IPS-18c (cell line): ENCODE results near the gene SRMS.

ENCODE experiments used
- H3K4me3 ChIP-seq: 2 replicates; pipeline ENCODE4 v1.7.0; 2013; ENCODE audit warnings: low read depth, mild to moderate bottlenecking, low read length, moderate library complexity; ENCODE audit not compliant: insufficient read depth
- H3K9me3 ChIP-seq: one replicate; pipeline ENCODE4 v1.6.1; 2013; ENCODE audit warnings: mild to moderate bottlenecking, low read length, moderate library complexity; ENCODE audit not compliant: control insufficient read depth, insufficient read depth

SRMS gene

GRCh38 chr20:63548542-63548941, 993 bp upstream of the SRMS start:
- H3K4me3 ChIP-seq: no peak overlapping the region
- no peaks in the 10 kb centered on the region for H3K9me3 ChIP-seq

- Histone ChIP-seq H3K9me3 (no peaks in the 10 kb centered on the region), H3K4me3 (no peak overlapping the region)
These were observed 409 bp downstream of the SRMS start for GRCh38 chr20:63546956-63547724.

GRCh38 chr20:63546256-63546955, 1.1 kb downstream of the SRMS start:
- Histone ChIP-seq H3K9me3 (no peaks in the 10 kb centered on the region), H3K4me3 (no peak overlapping the region)

GRCh38 chr20:63545814-63546213, 1.7 kb downstream of the SRMS start:
- Histone ChIP-seq H3K4me3 (no peak overlapping the region), H3K9me3 (no peaks in the 10 kb centered on the region)

GRCh38 chr20:63544958-63545516, 2.5 kb downstream of the SRMS start:
- Histone ChIP-seq H3K4me3 (no peak overlapping the region), H3K9me3 (no peaks in the 10 kb centered on the region)

GRCh38 chr20:63544241-63544957, 3.1 kb downstream of the SRMS start:
- H3K9me3 ChIP-seq: no peaks in the 10 kb centered on the region
- no peak overlapping the region for H3K4me3 ChIP-seq

GRCh38 chr20:63543733-63544132, 3.8 kb downstream of the SRMS start:
- no peaks in the 10 kb centered on the region for H3K9me3 ChIP-seq

GRCh38 chr20:63543131-63543530, 4.4 kb downstream of the SRMS start:
- no peak overlapping the region for H3K4me3 ChIP-seq

More at GRCh38 chr20:63543733-63544132, 3.8 kb downstream of the SRMS start:
- no peak overlapping the region for H3K4me3 ChIP-seq

GRCh38 chr20:63542696-63543095, 4.9 kb downstream of the SRMS start:
- H3K9me3 ChIP-seq: no peaks in the 10 kb centered on the region
- no peak overlapping the region for H3K4me3 ChIP-seq

More at GRCh38 chr20:63543131-63543530, 4.4 kb downstream of the SRMS start:
- no peaks in the 10 kb centered on the region for H3K9me3 ChIP-seq

- no peaks in the 10 kb centered on the region for H3K9me3 ChIP-seq
- H3K4me3 ChIP-seq: no peak overlapping the region
These were observed 5.5 kb downstream of the SRMS start for GRCh38 chr20:63542031-63542559.

- H3K9me3 ChIP-seq: no peaks in the 10 kb centered on the region
- H3K4me3 ChIP-seq: no peak overlapping the region
These were observed 6.2 kb downstream of the SRMS start for GRCh38 chr20:63541371-63541770.

- Histone ChIP-seq H3K4me3 (no peak overlapping the region), H3K9me3 (no peaks in the 10 kb centered on the region)
These were observed 6.9 kb downstream of the SRMS start for GRCh38 chr20:63540417-63541186.

- no peaks in the 10 kb centered on the region for H3K9me3 ChIP-seq
These were observed 7.8 kb downstream of the SRMS start for GRCh38 chr20:63539441-63540370.

GRCh38 chr20:63539092-63539430, 8.5 kb downstream of the SRMS start:
- Histone ChIP-seq H3K4me3 (no peak overlapping the region), H3K9me3 (no peaks in the 10 kb centered on the region)

More at GRCh38 chr20:63539441-63540370, 7.8 kb downstream of the SRMS start:
- no peak overlapping the region for H3K4me3 ChIP-seq

- no peaks in the 10 kb centered on the region for H3K9me3 ChIP-seq
- H3K4me3 ChIP-seq: peak overlapping the region; percentile 2; the same call in 1 of the 2 replicates
These were observed 9.1 kb downstream of the SRMS start for GRCh38 chr20:63538204-63539091.
